GM12878 (cell line): ENCODE measurements around the gene FGD1. TPM values are rescaled to one million over a fixed set of nuclear protein-coding genes. Genes with fewer than 3 reads are reported as not detected.
A peak's percentile ranks its signal among the peaks of the same experiment; 100 is the strongest.

Experiments used
- ATAC-seq: fragments of 200-7000 bp; cut with Tn5 transposase; 3 replicates; pipeline ENCODE4 v1.9.1; 2020; ENCODE audit warnings: mild to moderate bottlenecking, moderate library complexity
- BruUV-seq: library from RNA; stranded (reverse); fragments of 400-500 nt; replicated peaks from 2 replicates; lab custom pipeline; 2021; lab: Mats Ljungman, UMichigan
- CTCF ChIA-PET: fragments of 300-600 bp; sonication (Branson Sonifier 250); formaldehyde crosslinking; extraction: SDS; loops from one replicate; lab custom pipeline; 2021; ENCODE audit warnings: inconsistent platforms; lab: Yijun Ruan, JAX
- POLR2A ChIA-PET: fragments of 350-600 bp; formaldehyde crosslinking; extraction: SDS; loops from one replicate; lab custom pipeline; 2021; ENCODE audit warnings: inconsistent platforms; lab: Charles Lee
- RAD21 ChIA-PET: fragments of 300-600 bp; sonication (Branson Sonifier 250); formaldehyde crosslinking; loops from one replicate; lab custom pipeline; 2023; ENCODE audit warnings: antibody characterized with exemption; ENCODE audit not compliant: unreplicated experiment; lab: Charles Lee
- SMC1A ChIA-PET: fragments of 300-600 bp; sonication (Branson Sonifier 250); formaldehyde crosslinking; loops from one replicate; lab custom pipeline; 2023; ENCODE audit not compliant: unreplicated experiment, uncharacterized antibody; lab: Charles Lee
- DNase-seq: peaks from one replicate; pipeline ENCODE4 v3.0.0-alpha.2; 2011; ENCODE audit warnings: low read depth, low spot score
- FAIRE-seq: peaks from 3 replicates; lab custom pipeline; 2011; peaks lifted over from hg19 to GRCh38; lab: Jason Lieb, UNC
- H2AFZ ChIP-seq: 2 replicates; pipeline ENCODE4 v1.6.0; 2011; ENCODE audit warnings: low read depth, low read length, control low read depth; ENCODE audit not compliant: control insufficient read depth
- H3K27ac ChIP-seq: 2 replicates; pipeline ENCODE4 v1.5.1; 2011; ENCODE audit warnings: control low read depth; ENCODE audit not compliant: control insufficient read depth, insufficient read depth
- H3K27me3 ChIP-seq, 2 experiments: replicated peaks in 1 of 2; 2 replicates each; pipeline versions ENCODE4 v1.6.0 to v1.6.1; 2011; ENCODE audit warnings: low read length in 1 of 2; ENCODE audit not compliant: control insufficient read depth in 2 of 2, insufficient read depth in 2 of 2
- H3K36me3 ChIP-seq, 2 experiments: 2 replicates each; pipeline ENCODE4 v1.5.1; 2011; ENCODE audit warnings: low read length in 1 of 2; ENCODE audit not compliant: control insufficient read depth in 2 of 2, insufficient read depth in 2 of 2
- H3K4me1 ChIP-seq: 2 replicates; pipeline ENCODE4 v1.6.1; 2011; ENCODE audit warnings: mild to moderate bottlenecking, low read length, moderate library complexity, mixed read lengths; ENCODE audit not compliant: control insufficient read depth, insufficient read depth
- H3K4me2 ChIP-seq: 2 replicates; pipeline ENCODE4 v1.6.0; 2011; ENCODE audit warnings: control low read depth; ENCODE audit not compliant: control insufficient read depth, insufficient read depth
- H3K4me3 ChIP-seq: fragments of 200-600 bp; sonication (generic); 2 replicates; pipeline ENCODE4 v1.5.1; 2016
- H3K79me2 ChIP-seq: 2 replicates; pipeline ENCODE4 v1.6.0; 2011; ENCODE audit warnings: low read length; ENCODE audit not compliant: control insufficient read depth, insufficient read depth
- H3K9ac ChIP-seq: 2 replicates; pipeline ENCODE4 v1.8.0; 2011; ENCODE audit warnings: low read length, control low read depth, mixed read lengths; ENCODE audit not compliant: control insufficient read depth, insufficient read depth
- H3K9me3 ChIP-seq: replicated peaks from 3 replicates; pipeline ENCODE4 v1.5.1; 2011; ENCODE audit warnings: mild to moderate bottlenecking, low read length; ENCODE audit not compliant: control insufficient read depth, insufficient read depth
- H4K20me1 ChIP-seq: 2 replicates; pipeline ENCODE4 v1.6.0; 2011; ENCODE audit not compliant: control insufficient read depth, insufficient read depth
- BACH1 ChIP-seq: fragments of 450-650 bp; IDR thresholded peaks from 2 replicates; pipeline ENCODE4 v1.6.1; 2017; ENCODE audit warnings: mild to moderate bottlenecking, borderline replicate concordance
- CBX5 ChIP-seq: sonication (generic); IDR thresholded peaks from 2 replicates; pipeline ENCODE4 v1.6.1; 2016; ENCODE audit warnings: low read depth, moderate library complexity, mild to moderate bottlenecking, inconsistent platforms
- E4F1 ChIP-seq: fragments of 450-650 bp; IDR thresholded peaks from 2 replicates; pipeline ENCODE4 v1.6.1; 2018; ENCODE audit warnings: borderline replicate concordance, mild to moderate bottlenecking; ENCODE audit not compliant: partially characterized antibody
- IRF5 ChIP-seq: fragments of 450-650 bp; IDR thresholded peaks from 2 replicates; pipeline ENCODE4 v1.6.1; 2017; ENCODE audit warnings: borderline replicate concordance
- MXI1 ChIP-seq: fragments of 150-350 bp; IDR thresholded peaks from 2 replicates; pipeline ENCODE4 v1.6.1; 2011; ENCODE audit warnings: low read depth, mild to moderate bottlenecking, inconsistent platforms, low read length, improper control_type of control experiment
- MYB ChIP-seq: fragments of 150-350 bp; IDR thresholded peaks from 2 replicates; pipeline ENCODE4 v1.6.1; 2014; ENCODE audit warnings: mild to moderate bottlenecking, low read depth, low read length, borderline replicate concordance
- NBN ChIP-seq: fragments of 450-650 bp; IDR thresholded peaks from 2 replicates; pipeline ENCODE4 v1.6.1; 2016
- NKRF ChIP-seq: fragments of 450-650 bp; conservative IDR thresholded peaks from 2 replicates; pipeline ENCODE4 v1.6.1; 2017; ENCODE audit warnings: mild to moderate bottlenecking, moderate library complexity
- ZBTB4 ChIP-seq: fragments of 450-650 bp; formaldehyde crosslinking; IDR thresholded peaks from 2 replicates; pipeline ENCODE4 v1.4.0; 2022; ENCODE audit warnings: mild to moderate bottlenecking, moderate library complexity
- WGBS: methylation state at CpG from one replicate; pipeline ENCODE4 v1.1.6; 2016; ENCODE audit warnings: low lambda C conversion rate; ENCODE audit not compliant: insufficient replicate concordance, insufficient coverage; ENCODE audit errors: missing lambda C conversion rate; 5-methylcytosine and 5-hydroxymethylcytosine counted together
- in situ Hi-C: fragments of 300-500 bp; cut with MboI; formaldehyde crosslinking; loops from 9 replicates; pipeline ENCODE4 v1.14.3; 2018; ENCODE audit warnings: mixed read lengths
- intact Hi-C: fragments of 100-400 bp; cut with micrococcal nuclease; formaldehyde crosslinking; loops from one replicate; pipeline ENCODE4 v1.14.2; 2022; ENCODE audit not compliant: unreplicated experiment
- polyA plus RNA-seq, 11 experiments: library from polyadenylated mRNA; depleted of rRNA in 4 of 11; unstranded in 6 of 11; stranded (reverse) in 5 of 11; fragments of >200 nt; fragmentation: Nextera tagmentation in 4 of 11; fragmentation: Illumina TruSeq in 1 of 11; extraction: Ambion mirVana in 4 of 11; extraction: Trizol in 1 of 11; gene quantifications; 1 replicate in 1 of 11; 2 replicates in 10 of 11; pipeline versions ENCODE4 v1.2.1 to v1.2.3, GENCODE V29; 2011 to 2016; ENCODE audit warnings: inconsistent platforms in 2 of 11, missing spikeins in 2 of 11, low read depth in 1 of 11
- total RNA-seq, 4 experiments: library from RNA; depleted of rRNA in 3 of 4; stranded (reverse); fragments of >200 nt in 3 of 4; fragmentation: Illumina TruSeq in 1 of 4; extraction: Trizol in 1 of 4; gene quantifications; 2 replicates each; pipeline versions ENCODE4 v1.2.1 to v1.2.3, GENCODE V29; 2013 to 2021

FGD1 gene
- total and polyA plus RNA-seq, 10 of the 15 experiments (the other 5 are each of a cell fraction or from before 2014, with no cell fraction given) = 0.05 to 0.50 (median 0.45) TPM; not detected in 7

GRCh38 chrX:54439960-54440871, 55.8 kb downstream of the FGD1 start, which contains the start of gene TSR2 (continued):
- TF ChIP-seq NBN (no peak), MXI1 (peak; percentile 59; the same call in 1 of the 2 replicates), ZBTB4 (CRISPR knock-in tag) (no peak)

GRCh38 chrX:54435121-54435520, 60.9 kb downstream of the FGD1 start:
- POLR2A ChIA-PET = no interaction called here
- no peak for DNase-seq
- TF ChIP-seq MYB (no peak), E4F1 (no peak), BACH1 (no peak), NKRF (no peak), IRF5 (no peak), CBX5 (no peak)

More at GRCh38 chrX:54435121-54435520, 60.9 kb downstream of the FGD1 start:
- Histone ChIP-seq H3K9me3 (no peaks in the 10 kb centered on the region), H3K4me3 (no peak overlapping the region), H3K36me3 (no peaks in the 10 kb centered on the region), H3K27ac (no peak overlapping the region), H3K27me3 (no peaks in the 10 kb centered on the region), H4K20me1 (no peaks in the 10 kb centered on the region), H3K4me2 (no peak overlapping the region), H3K4me1 (no peaks in the 10 kb centered on the region; the same call in 1 of the 2 replicates), H3K9ac (no peak overlapping the region), H3K79me2 (0 out of 2 replicates have a peak, but pooled peaks cover 1% of the 10 kb centered on the region), H2AFZ (no peak overlapping the region)
- WGBS = 0% methylated on average over 2 of the region's 2 CpGs
- intact Hi-C loops = no loop called here
- FAIRE-seq = no peak
- ChIA-PET CTCF (interaction anchor here (0.9 kb wide), 1 partner anchor 11 kb away, joined by 3 read pairs; no protein-coding TSS in a partner anchor), SMC1A (interaction anchor here (0.6 to 1.1 kb wide), 2 partner anchors 8 to 1051 kb away, joined by 3 read pairs; no protein-coding TSS in a partner anchor), RAD21 (no interaction called here)
- BruUV-seq = no TSS peak
- no peak for ATAC-seq
- in situ Hi-C loops = no loop called here
